ENCODE data around the gene KCNE3. TPM values are rescaled to one million over a fixed set of nuclear protein-coding genes. Genes with fewer than 3 reads are reported as not detected.

Gene KCNE3
- total RNA-seq, 1 experiment from 2014 or later = 4.9 TPM

GRCh38 chr11:74473382-74474173 lies 6.2 kb upstream of the KCNE3 start:
- Histone ChIP-seq H2AK5ac (ENCODE audit: insufficient read length, low read length) (no peak overlapping the region), H3K4ac (ENCODE audit: low read depth, low read length) (no peak overlapping the region), H3K9ac (ENCODE audit: extremely low read depth, insufficient read length, low read length) (no peak overlapping the region), H3K14ac (ENCODE audit: insufficient read depth, low read length) (no peak overlapping the region), H2BK20ac (ENCODE audit: low read depth, low read length, poor library complexity, severe bottlenecking) (no peak overlapping the region), H3K4me2 (ENCODE audit: insufficient read depth, insufficient read length, low read length) (no peak overlapping the region), H3K56ac (ENCODE audit: insufficient read length, low read depth, low read length) (no peak overlapping the region), H2BK5ac (ENCODE audit: insufficient read length, low read length) (no peak overlapping the region), H2BK15ac (ENCODE audit: low read depth, low read length) (no peak overlapping the region), H3K27me3 (ENCODE audit: insufficient read depth, low read length) (no peaks in the 10 kb centered on the region), H3K18ac (ENCODE audit: insufficient read length, low read depth, low read length) (no peak overlapping the region), H3K9me3 (ENCODE audit: control insufficient read depth, low read depth, low read length) (no peaks in the 10 kb centered on the region), H3K79me2 (ENCODE audit: insufficient read depth, low read length) (no peaks in the 10 kb centered on the region), H3K79me1 (ENCODE audit: insufficient read depth, low read depth, low read length, poor library complexity, severe bottlenecking) (no peaks in the 10 kb centered on the region), H4K20me1 (ENCODE audit: control insufficient read depth, insufficient read depth, insufficient read length) (no peaks in the 10 kb centered on the region), H3T11ph (ENCODE audit: low read length) (no peak overlapping the region), H3K23ac (ENCODE audit: insufficient read length, low read depth, low read length) (no peak overlapping the region), H3K23me2 (ENCODE audit: insufficient read length, low read depth, low read length, poor library complexity, severe bottlenecking) (no peaks in the 10 kb centered on the region), H4K8ac (replicated peaks; ENCODE audit: insufficient read length, low read depth, low read length) (no peak overlapping the region), H4K5ac (ENCODE audit: insufficient read length, low read depth, low read length) (no peak overlapping the region), H3K4me1 (ENCODE audit: insufficient read depth, low read length) (no peaks in the 10 kb centered on the region), H2AFZ (ENCODE audit: low read length) (no peak overlapping the region), H2BK12ac (ENCODE audit: insufficient read length, low read depth, low read length) (no peak overlapping the region), H2BK120ac (ENCODE audit: low read depth, low read length, poor library complexity, severe bottlenecking) (no peak overlapping the region), H3K27ac (ENCODE audit: insufficient read length, low read depth, low read length) (no peak overlapping the region), H4K91ac (ENCODE audit: insufficient read length, low read depth, low read length) (no peak overlapping the region)
- no peaks in the 10 kb centered on the region for H3K36me3 Mint-ChIP-seq (ENCODE audit: insufficient read depth in 1 of 3, low read depth in 3 of 3)
- no peak overlapping the region for H3K4me3 Mint-ChIP-seq
- no peak for DNase-seq
- no peak for TF ChIP-seq CTCF (conservative IDR thresholded peaks at IDR 0.05)
- H3K9me3 Mint-ChIP-seq = no peaks in the 10 kb centered on the region; a peak in 1 of 5 replicates
- H3K27me3 Mint-ChIP-seq (ENCODE audit: low read depth) = peaks cover 1% of the 10 kb centered on the region
- H3K27ac Mint-ChIP-seq = no peak overlapping the region
- 0 out of 4 replicates have a peak, but pooled peaks cover 0 to under 1% of the 10 kb centered on the region in 2 experiments for H3K4me1 Mint-ChIP-seq
- WGBS (ENCODE audit: extremely low coverage, insufficient read length, low lambda C conversion rate) = no CpG with 5 or more reads among the region's 10 CpGs

Measured in H9 (cell line).